HEK293 (cell line): ENCODE data around the gene MCAT.

Experiments used
- CTCF ChIA-PET: fragments of 350-600 bp; formaldehyde crosslinking; extraction: SDS; loops from one replicate; lab custom pipeline; 2021; ENCODE audit warnings: antibody characterized with exemption; lab: Yijun Ruan, JAX
- POLR2A ChIA-PET: fragments of 300-600 bp; formaldehyde crosslinking; extraction: SDS; loops from one replicate; lab custom pipeline; 2020; ENCODE audit warnings: antibody characterized with exemption, inconsistent platforms; lab: Yijun Ruan, JAX
- H3K27ac ChIP-seq: fragments of 200-500 bp; sonication (Bioruptor generic); 2 replicates; pipeline ENCODE4 v1.5.1; 2014; ENCODE audit warnings: low read depth, low read length, control low read depth, inconsistent platforms; ENCODE audit errors: extremely low read depth
- H3K36me3 ChIP-seq, 2 experiments: fragments of 200-500 bp in 1 of 2; sonication (Bioruptor generic) in 1 of 2; 1 replicate in 1 of 2; 2 replicates in 1 of 2; pipeline ENCODE4 v1.5.1; 2014 to 2017; ENCODE audit warnings: inconsistent platforms in 2 of 2, low read length in 2 of 2; ENCODE audit not compliant: control insufficient read depth in 2 of 2, insufficient read depth in 1 of 2
- H3K4me1 ChIP-seq: fragments of 200-500 bp; sonication (Bioruptor generic); 2 replicates; pipeline ENCODE4 v1.5.1; 2014; ENCODE audit warnings: mild to moderate bottlenecking, low read length, inconsistent platforms; ENCODE audit not compliant: control insufficient read depth, insufficient read depth
- H3K4me3 ChIP-seq: 2 replicates; pipeline ENCODE4 v1.5.1; 2011; ENCODE audit warnings: low read depth, mild to moderate bottlenecking, control low read depth, low read length, moderate library complexity
- H3K9me3 ChIP-seq: fragments of 200-500 bp; sonication (Bioruptor generic); 2 replicates; pipeline ENCODE4 v1.5.1; 2014; ENCODE audit warnings: low read depth, low read length, inconsistent platforms; ENCODE audit not compliant: control insufficient read depth, insufficient read depth
- EGR2 ChIP-seq: fragments of 450-650 bp; formaldehyde crosslinking; IDR thresholded peaks from 2 replicates; pipeline ENCODE4 v1.5.1; 2016; ENCODE audit warnings: low read depth, missing biosample characterization, missing genetic modification characterization
- GLIS1 ChIP-seq: fragments of 450-650 bp; formaldehyde crosslinking; IDR thresholded peaks from 2 replicates; pipeline ENCODE4 v1.5.1; 2016; ENCODE audit warnings: missing biosample characterization, missing genetic modification characterization
- MZF1 ChIP-seq: fragments of 450-650 bp; formaldehyde crosslinking; IDR thresholded peaks from 2 replicates; pipeline ENCODE4 v1.5.1; 2017; ENCODE audit warnings: missing biosample characterization, missing genetic modification characterization, borderline replicate concordance
- ZBTB1 ChIP-seq: fragments of 450-650 bp; formaldehyde crosslinking; IDR thresholded peaks from 2 replicates; pipeline ENCODE4 v1.5.1; 2016; ENCODE audit warnings: missing biosample characterization, missing genetic modification characterization
- ZBTB20 ChIP-seq: fragments of 450-650 bp; formaldehyde crosslinking; IDR thresholded peaks from 2 replicates; pipeline ENCODE4 v1.5.1; 2016; ENCODE audit warnings: missing biosample characterization, missing genetic modification characterization
- ZBTB8A ChIP-seq: fragments of 450-650 bp; formaldehyde crosslinking; IDR thresholded peaks from 2 replicates; pipeline ENCODE4 v1.5.1; 2016; ENCODE audit warnings: missing biosample characterization, missing genetic modification characterization
- ZFP69B ChIP-seq: fragments of 450-650 bp; formaldehyde crosslinking; IDR thresholded peaks from 2 replicates; pipeline ENCODE4 v1.5.1; 2016; ENCODE audit warnings: missing biosample characterization, missing genetic modification characterization
- ZNF114 ChIP-seq: fragments of 450-650 bp; formaldehyde crosslinking; IDR thresholded peaks from 2 replicates; pipeline ENCODE4 v1.5.0; 2017; ENCODE audit warnings: missing biosample characterization, missing genetic modification characterization
- ZNF132 ChIP-seq: fragments of 450-650 bp; formaldehyde crosslinking; IDR thresholded peaks from 2 replicates; pipeline ENCODE4 v1.5.1; 2017; ENCODE audit warnings: missing biosample characterization, missing genetic modification characterization, borderline replicate concordance
- ZNF211 ChIP-seq: fragments of 450-650 bp; formaldehyde crosslinking; IDR thresholded peaks from 2 replicates; pipeline ENCODE4 v1.5.1; 2016; ENCODE audit warnings: low read depth, missing biosample characterization, missing genetic modification characterization
- ZNF223 ChIP-seq: fragments of 450-650 bp; formaldehyde crosslinking; IDR thresholded peaks from 2 replicates; pipeline ENCODE4 v1.5.1; 2016; ENCODE audit warnings: missing biosample characterization, missing genetic modification characterization
- ZNF37A ChIP-seq: fragments of 450-650 bp; IDR thresholded peaks from 2 replicates; pipeline ENCODE4 v1.5.1; 2018; ENCODE audit warnings: missing biosample characterization, missing genetic modification characterization
- ZNF423 ChIP-seq: fragments of 450-650 bp; formaldehyde crosslinking; IDR thresholded peaks from 2 replicates; pipeline ENCODE4 v1.5.1; 2016; ENCODE audit warnings: missing biosample characterization, missing genetic modification characterization
- ZNF658 ChIP-seq: fragments of 450-650 bp; formaldehyde crosslinking; IDR thresholded peaks from 2 replicates; pipeline ENCODE4; 2016; ENCODE audit warnings: missing biosample characterization, missing genetic modification characterization
- ZNF777 ChIP-seq: fragments of 450-650 bp; formaldehyde crosslinking; IDR thresholded peaks from 2 replicates; pipeline ENCODE4 v1.5.1; 2017; ENCODE audit warnings: missing biosample characterization, missing genetic modification characterization, borderline replicate concordance
- ZXDB ChIP-seq: fragments of 450-650 bp; formaldehyde crosslinking; IDR thresholded peaks from 2 replicates; pipeline ENCODE4 v1.5.1; 2016; ENCODE audit warnings: missing biosample characterization, missing genetic modification characterization
- TF ChIP-seq, protein P1 (sequence below): fragments of 450-650 bp; formaldehyde crosslinking; IDR thresholded peaks from 2 replicates; pipeline ENCODE4 v1.5.0; 2017; ENCODE audit warnings: missing biosample characterization, missing genetic modification characterization, borderline replicate concordance
- TF ChIP-seq, protein P2 (sequence below): fragments of 450-650 bp; formaldehyde crosslinking; IDR thresholded peaks from 2 replicates; pipeline ENCODE4 v1.5.1; 2016; ENCODE audit warnings: missing biosample characterization, missing genetic modification characterization
- TF ChIP-seq, protein P3 (sequence below): fragments of 450-650 bp; formaldehyde crosslinking; IDR thresholded peaks from 2 replicates; pipeline ENCODE4 v1.5.1; 2016; ENCODE audit warnings: missing biosample characterization, missing genetic modification characterization
- TF ChIP-seq, protein P4 (sequence below): fragments of 450-650 bp; formaldehyde crosslinking; IDR thresholded peaks from 2 replicates; pipeline ENCODE4 v1.5.1; 2016; ENCODE audit warnings: missing biosample characterization, missing genetic modification characterization
- TF ChIP-seq, protein P5 (sequence below): fragments of 450-650 bp; formaldehyde crosslinking; IDR thresholded peaks from 2 replicates; pipeline ENCODE4 v1.5.1; 2017; ENCODE audit warnings: missing biosample characterization, missing genetic modification characterization

The MCAT gene

DNA sequence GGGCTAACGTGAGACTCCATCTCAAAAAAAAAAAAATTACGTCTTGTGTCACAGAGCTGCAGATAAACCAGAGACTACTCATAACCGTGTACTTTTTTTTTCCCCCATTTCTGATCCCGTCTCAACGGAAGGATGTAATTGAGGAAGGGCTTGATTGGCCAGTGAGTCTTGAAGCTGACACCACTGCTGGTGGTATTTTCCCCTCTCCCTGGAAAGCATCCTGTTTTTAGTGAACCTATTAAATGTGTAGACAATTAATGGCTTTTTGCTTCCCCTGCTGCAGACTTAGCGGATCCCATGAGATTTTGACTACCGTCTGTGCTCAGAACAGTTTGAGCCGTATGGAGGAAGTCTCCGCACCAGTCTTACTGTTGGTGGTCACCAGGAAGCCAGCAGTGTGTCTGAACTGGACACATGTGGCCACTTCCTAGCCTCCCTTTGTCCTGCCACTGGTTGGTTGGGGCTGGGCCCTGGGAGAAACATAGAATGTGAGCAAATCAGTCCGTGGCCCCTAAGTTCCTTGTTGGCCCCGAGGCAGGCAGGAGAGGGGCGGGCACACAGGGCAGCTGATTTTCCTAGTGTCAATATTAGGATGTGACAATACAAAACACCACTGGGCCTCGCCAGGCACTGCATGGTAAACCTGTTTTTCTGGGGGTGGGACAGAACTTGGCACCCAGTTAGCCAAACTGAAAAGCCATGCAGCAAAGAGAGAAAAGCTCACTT, 29.5 kb downstream of the MCAT start:
- peaks cover 3% of the 10 kb centered on the region; the same call in 1 of the 2 replicates for H3K4me1 ChIP-seq
- CTCF ChIA-PET = no interaction called here
- POLR2A ChIA-PET = interaction anchor here (0.6 kb wide), 1 partner anchor 39 kb away, joined by 4 read pairs; no protein-coding TSS in a partner anchor
- no peak overlapping the region for H3K27ac ChIP-seq
- no peaks in the 10 kb centered on the region for H3K36me3 ChIP-seq
- no peak overlapping the region for H3K4me3 ChIP-seq
- no peak for TF ChIP-seq ZXDB (tag by site-specific recombination)
- TF ChIP-seq ZNF37A (tag by site-specific recombination) = no peak
- TF ChIP-seq, protein P1, sequence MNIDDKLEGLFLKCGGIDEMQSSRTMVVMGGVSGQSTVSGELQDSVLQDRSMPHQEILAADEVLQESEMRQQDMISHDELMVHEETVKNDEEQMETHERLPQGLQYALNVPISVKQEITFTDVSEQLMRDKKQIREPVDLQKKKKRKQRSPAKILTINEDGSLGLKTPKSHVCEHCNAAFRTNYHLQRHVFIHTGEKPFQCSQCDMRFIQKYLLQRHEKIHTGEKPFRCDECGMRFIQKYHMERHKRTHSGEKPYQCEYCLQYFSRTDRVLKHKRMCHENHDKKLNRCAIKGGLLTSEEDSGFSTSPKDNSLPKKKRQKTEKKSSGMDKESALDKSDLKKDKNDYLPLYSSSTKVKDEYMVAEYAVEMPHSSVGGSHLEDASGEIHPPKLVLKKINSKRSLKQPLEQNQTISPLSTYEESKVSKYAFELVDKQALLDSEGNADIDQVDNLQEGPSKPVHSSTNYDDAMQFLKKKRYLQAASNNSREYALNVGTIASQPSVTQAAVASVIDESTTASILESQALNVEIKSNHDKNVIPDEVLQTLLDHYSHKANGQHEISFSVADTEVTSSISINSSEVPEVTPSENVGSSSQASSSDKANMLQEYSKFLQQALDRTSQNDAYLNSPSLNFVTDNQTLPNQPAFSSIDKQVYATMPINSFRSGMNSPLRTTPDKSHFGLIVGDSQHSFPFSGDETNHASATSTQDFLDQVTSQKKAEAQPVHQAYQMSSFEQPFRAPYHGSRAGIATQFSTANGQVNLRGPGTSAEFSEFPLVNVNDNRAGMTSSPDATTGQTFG = no peak
- TF ChIP-seq, all 188 proteins: peak for 0
- no peaks in the 10 kb centered on the region for H3K9me3 ChIP-seq

DNA sequence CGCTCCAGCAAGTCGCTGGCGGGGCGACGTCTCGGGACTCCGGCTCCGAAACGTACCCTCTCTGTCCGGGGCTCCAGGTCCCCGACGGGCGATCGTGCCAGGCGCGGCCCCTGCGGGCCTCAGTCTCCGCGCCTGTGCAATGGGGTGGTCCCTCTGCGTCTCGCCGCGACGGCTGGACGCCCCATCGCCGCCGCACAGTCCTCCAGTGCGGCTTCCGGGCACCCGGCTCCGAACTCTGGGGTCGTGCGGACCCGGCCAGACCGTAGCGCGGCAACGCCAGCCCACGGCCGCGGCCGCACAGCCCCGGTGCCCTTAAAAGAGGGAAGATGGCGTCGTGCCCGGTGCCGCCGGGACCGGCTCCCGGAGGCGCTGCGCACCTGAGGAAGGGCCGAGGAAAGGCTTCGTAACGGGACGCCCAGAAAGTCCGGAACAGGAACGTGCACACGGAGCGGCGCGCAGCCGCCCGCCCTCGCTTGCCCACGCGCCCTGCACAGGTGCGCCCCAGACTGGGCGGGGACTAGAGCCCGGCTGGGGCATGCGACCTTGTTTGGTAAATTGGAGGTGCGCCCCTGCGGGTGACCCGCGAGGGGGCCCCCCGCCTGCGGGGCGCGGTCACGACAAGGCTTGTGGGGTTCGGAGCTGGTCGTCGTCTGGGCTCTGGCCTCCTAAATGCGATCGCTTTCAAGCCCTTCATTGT, 32.1 kb downstream of the MCAT start:
- H3K4me1 ChIP-seq = peaks cover 3% of the 10 kb centered on the region; the same call in 1 of the 2 replicates
- POLR2A ChIA-PET = interaction anchor here (1.1 kb wide), 1 partner anchor 9 kb away, joined by 4 read pairs; no protein-coding TSS in a partner anchor
- H3K27ac ChIP-seq = peak overlapping the region; percentile 47; the same call in 1 of the 2 replicates
- H3K9me3 ChIP-seq = no peaks in the 10 kb centered on the region
- no peaks in the 10 kb centered on the region for H3K36me3 ChIP-seq
- CTCF ChIA-PET = no interaction called here
- H3K4me3 ChIP-seq = peak overlapping the region; percentile 46
- peak; percentile 49; the same call in 1 of the 2 replicates for TF ChIP-seq ZNF777
- no peak for TF ChIP-seq ZNF132
- TF ChIP-seq GLIS1 (tag by site-specific recombination) = peak; percentile 11; the same call in 1 of the 2 replicates
- TF ChIP-seq, protein P2, sequence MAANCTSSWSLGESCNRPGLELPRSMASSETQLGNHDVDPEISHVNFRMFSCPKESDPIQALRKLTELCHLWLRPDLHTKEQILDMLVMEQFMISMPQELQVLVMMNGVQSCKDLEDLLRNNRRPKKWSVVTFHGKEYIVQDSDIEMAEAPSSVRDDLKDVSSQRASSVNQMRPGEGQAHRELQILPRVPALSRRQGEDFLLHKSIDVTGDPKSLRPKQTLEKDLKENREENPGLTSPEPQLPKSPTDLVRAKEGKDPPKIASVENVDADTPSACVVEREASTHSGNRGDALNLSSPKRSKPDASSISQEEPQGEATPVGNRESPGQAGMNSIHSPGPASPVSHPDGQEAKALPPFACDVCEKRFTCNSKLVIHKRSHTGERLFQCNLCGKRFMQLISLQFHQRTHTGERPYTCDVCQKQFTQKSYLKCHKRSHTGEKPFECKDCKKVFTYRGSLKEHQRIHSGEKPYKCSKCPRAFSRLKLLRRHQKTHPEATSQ (tag by site-specific recombination) = no peak
- no peak for TF ChIP-seq MZF1 (tag by site-specific recombination)
- no peak for TF ChIP-seq ZNF658 (tag by site-specific recombination)
- TF ChIP-seq ZNF211 (tag by site-specific recombination) = no peak
- 0 out of 2 replicates have a peak, but pooled peaks have one; percentile 14 for TF ChIP-seq EGR2 (tag by site-specific recombination)
- TF ChIP-seq ZBTB20 = no peak
- TF ChIP-seq, protein P3, sequence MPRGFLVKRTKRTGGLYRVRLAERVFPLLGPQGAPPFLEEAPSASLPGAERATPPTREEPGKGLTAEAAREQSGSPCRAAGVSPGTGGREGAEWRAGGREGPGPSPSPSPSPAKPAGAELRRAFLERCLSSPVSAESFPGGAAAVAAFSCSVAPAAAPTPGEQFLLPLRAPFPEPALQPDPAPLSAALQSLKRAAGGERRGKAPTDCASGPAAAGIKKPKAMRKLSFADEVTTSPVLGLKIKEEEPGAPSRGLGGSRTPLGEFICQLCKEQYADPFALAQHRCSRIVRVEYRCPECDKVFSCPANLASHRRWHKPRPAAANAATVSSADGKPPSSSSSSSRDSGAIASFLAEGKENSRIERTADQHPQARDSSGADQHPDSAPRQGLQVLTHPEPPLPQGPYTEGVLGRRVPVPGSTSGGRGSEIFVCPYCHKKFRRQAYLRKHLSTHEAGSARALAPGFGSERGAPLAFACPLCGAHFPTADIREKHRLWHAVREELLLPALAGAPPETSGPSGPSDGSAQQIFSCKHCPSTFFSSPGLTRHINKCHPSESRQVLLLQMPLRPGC (tag by site-specific recombination) = 0 out of 2 replicates have a peak, but pooled peaks have one; percentile 6
- TF ChIP-seq, protein P4, sequence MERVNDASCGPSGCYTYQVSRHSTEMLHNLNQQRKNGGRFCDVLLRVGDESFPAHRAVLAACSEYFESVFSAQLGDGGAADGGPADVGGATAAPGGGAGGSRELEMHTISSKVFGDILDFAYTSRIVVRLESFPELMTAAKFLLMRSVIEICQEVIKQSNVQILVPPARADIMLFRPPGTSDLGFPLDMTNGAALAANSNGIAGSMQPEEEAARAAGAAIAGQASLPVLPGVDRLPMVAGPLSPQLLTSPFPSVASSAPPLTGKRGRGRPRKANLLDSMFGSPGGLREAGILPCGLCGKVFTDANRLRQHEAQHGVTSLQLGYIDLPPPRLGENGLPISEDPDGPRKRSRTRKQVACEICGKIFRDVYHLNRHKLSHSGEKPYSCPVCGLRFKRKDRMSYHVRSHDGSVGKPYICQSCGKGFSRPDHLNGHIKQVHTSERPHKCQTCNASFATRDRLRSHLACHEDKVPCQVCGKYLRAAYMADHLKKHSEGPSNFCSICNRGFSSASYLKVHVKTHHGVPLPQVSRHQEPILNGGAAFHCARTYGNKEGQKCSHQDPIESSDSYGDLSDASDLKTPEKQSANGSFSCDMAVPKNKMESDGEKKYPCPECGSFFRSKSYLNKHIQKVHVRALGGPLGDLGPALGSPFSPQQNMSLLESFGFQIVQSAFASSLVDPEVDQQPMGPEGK (tag by site-specific recombination) = no peak
- no peak for TF ChIP-seq ZNF114
- no peak for TF ChIP-seq ZNF423 (tag by site-specific recombination)
- no peak for TF ChIP-seq ZNF223 (tag by site-specific recombination)
- TF ChIP-seq ZFP69B (tag by site-specific recombination) = no peak
- no peak for TF ChIP-seq ZBTB1 (tag by site-specific recombination)
- TF ChIP-seq, protein P5, sequence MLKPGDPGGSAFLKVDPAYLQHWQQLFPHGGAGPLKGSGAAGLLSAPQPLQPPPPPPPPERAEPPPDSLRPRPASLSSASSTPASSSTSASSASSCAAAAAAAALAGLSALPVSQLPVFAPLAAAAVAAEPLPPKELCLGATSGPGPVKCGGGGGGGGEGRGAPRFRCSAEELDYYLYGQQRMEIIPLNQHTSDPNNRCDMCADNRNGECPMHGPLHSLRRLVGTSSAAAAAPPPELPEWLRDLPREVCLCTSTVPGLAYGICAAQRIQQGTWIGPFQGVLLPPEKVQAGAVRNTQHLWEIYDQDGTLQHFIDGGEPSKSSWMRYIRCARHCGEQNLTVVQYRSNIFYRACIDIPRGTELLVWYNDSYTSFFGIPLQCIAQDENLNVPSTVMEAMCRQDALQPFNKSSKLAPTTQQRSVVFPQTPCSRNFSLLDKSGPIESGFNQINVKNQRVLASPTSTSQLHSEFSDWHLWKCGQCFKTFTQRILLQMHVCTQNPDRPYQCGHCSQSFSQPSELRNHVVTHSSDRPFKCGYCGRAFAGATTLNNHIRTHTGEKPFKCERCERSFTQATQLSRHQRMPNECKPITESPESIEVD (tag by site-specific recombination) = no peak
- TF ChIP-seq ZBTB8A = peak; percentile 84
